HepG2 (cell line): ENCODE measurements around the gene METTL2A.
"Not testable (repeated sequence)": the region's sequence is repeated elsewhere in the genome, so short reads cannot be mapped to it uniquely, and the experiment has no call there.

ENCODE experiments used
- HNRNPL ChIP-seq: fragments of 200-400 bp; formaldehyde crosslinking; IDR thresholded peaks from 2 replicates; pipeline ENCODE4 v1.6.1; 2017; ENCODE audit warnings: mild to moderate bottlenecking, low read depth, low read length
- MAFK ChIP-seq, 2 experiments: IDR thresholded peaks in 1 of 2; conservative IDR thresholded peaks in 1 of 2; 2 replicates each; pipeline ENCODE4 v1.6.1; 2011; ENCODE audit warnings: improper control_type of control experiment in 2 of 2, low read length in 2 of 2
- MXI1 ChIP-seq: IDR thresholded peaks from 3 replicates; pipeline ENCODE4 v1.6.1; 2012; ENCODE audit warnings: low read depth, low read length, inconsistent platforms, borderline replicate concordance
- ZNF24 ChIP-seq: fragments of 450-650 bp; IDR thresholded peaks from 2 replicates; pipeline ENCODE4 v1.6.1; 2017; ENCODE audit warnings: antibody characterized with exemption, mild to moderate bottlenecking
- TF ChIP-seq, protein P1 (sequence below): sonication (generic); formaldehyde crosslinking; IDR thresholded peaks from 2 replicates; pipeline ENCODE4 v1.5.0; 2020; ENCODE audit warnings: mild to moderate bottlenecking, missing genetic modification reagents, moderate library complexity
- TF ChIP-seq, protein P2 (sequence below): sonication (generic); formaldehyde crosslinking; IDR thresholded peaks from 2 replicates; pipeline ENCODE4 v1.8.1; 2022; ENCODE audit warnings: mild to moderate bottlenecking, missing genetic modification reagents

DNA sequence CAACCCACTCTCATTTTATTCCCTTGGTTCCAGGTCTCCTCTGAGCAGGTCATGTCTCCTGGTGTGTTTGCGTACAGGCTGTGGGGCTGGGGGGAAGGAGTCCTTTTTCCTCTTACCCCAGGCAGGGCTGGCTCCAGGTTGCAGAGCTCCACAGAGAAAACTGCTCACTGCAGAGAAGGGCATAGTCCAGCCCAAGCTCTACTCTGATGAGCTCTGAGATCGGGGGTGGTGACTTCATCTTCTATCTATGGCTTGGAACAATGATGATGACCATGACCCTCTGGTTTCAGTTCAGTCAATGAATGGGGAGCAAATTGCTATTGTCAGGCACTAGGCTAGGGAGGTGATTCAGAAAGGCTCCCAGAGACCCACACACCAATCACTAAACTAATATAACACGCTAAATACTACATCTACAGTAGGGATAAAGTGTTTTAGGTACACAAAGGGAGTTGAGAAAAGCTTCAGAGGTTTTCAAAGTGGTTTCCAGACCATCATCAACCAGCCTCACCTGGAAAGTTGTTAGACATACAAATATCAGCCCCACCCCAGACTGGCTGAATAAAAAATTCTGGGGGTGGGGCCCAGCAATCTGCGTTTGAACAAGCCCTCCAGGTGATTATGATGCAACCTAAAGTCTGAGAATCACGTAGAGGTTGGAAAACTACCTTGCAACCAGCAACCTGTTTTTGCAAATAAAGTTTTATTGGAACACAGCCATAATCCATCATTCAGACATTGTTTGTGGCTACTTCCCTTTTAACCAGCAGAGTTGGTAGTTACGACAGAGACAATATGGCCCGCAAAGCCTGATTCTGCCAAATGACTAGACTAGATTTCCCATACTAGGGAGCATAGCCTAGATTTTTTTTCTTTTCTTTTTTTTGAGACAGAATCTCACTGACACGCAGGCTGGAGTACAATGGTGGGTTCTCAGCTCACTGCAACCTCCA is 49.6 kb downstream of the METTL2A start:
- TF ChIP-seq ZNF24; HNRNPL; MXI1; MAFK (conservative IDR thresholded peaks at IDR 0.05 in 1 of 2, IDR thresholded peaks at IDR 0.05 in 1 of 2; ENCODE audit: low read length in 2 of 2): not testable (repeated sequence)
- TF ChIP-seq, protein P1, sequence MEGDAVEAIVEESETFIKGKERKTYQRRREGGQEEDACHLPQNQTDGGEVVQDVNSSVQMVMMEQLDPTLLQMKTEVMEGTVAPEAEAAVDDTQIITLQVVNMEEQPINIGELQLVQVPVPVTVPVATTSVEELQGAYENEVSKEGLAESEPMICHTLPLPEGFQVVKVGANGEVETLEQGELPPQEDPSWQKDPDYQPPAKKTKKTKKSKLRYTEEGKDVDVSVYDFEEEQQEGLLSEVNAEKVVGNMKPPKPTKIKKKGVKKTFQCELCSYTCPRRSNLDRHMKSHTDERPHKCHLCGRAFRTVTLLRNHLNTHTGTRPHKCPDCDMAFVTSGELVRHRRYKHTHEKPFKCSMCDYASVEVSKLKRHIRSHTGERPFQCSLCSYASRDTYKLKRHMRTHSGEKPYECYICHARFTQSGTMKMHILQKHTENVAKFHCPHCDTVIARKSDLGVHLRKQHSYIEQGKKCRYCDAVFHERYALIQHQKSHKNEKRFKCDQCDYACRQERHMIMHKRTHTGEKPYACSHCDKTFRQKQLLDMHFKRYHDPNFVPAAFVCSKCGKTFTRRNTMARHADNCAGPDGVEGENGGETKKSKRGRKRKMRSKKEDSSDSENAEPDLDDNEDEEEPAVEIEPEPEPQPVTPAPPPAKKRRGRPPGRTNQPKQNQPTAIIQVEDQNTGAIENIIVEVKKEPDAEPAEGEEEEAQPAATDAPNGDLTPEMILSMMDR (CRISPR knock-in tag): not testable (repeated sequence)
- TF ChIP-seq, protein P2, sequence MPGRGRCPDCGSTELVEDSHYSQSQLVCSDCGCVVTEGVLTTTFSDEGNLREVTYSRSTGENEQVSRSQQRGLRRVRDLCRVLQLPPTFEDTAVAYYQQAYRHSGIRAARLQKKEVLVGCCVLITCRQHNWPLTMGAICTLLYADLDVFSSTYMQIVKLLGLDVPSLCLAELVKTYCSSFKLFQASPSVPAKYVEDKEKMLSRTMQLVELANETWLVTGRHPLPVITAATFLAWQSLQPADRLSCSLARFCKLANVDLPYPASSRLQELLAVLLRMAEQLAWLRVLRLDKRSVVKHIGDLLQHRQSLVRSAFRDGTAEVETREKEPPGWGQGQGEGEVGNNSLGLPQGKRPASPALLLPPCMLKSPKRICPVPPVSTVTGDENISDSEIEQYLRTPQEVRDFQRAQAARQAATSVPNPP (CRISPR knock-in tag): not testable (repeated sequence)
